Neural crest cell (in vitro differentiated cells): ENCODE results near the gene ANXA6. TPM values are rescaled to one million over a fixed set of nuclear protein-coding genes. Genes with fewer than 3 reads are reported as not detected.

Experiments used
- DNase-seq: peaks from one replicate; pipeline ENCODE4 v3.0.0; 2021; ENCODE audit warnings: low read depth, mixed read lengths, low spot score
- H3K27ac Mint-ChIP-seq: one replicate; pipeline ENCODE4 v1.8.0; 2021; ENCODE audit warnings: mild to moderate bottlenecking, mixed read lengths; ENCODE audit not compliant: unreplicated experiment
- H3K27me3 Mint-ChIP-seq: 2 replicates; pipeline ENCODE4 v1.8.0; 2021; ENCODE audit warnings: low read depth, mild to moderate bottlenecking, mixed read lengths
- H3K36me3 Mint-ChIP-seq: 2 replicates; pipeline ENCODE4 v1.8.0; 2021; ENCODE audit warnings: low read depth, mild to moderate bottlenecking, mixed read lengths
- H3K4me1 Mint-ChIP-seq: 2 replicates; pipeline ENCODE4 v1.8.0; 2021; ENCODE audit warnings: mixed read lengths
- H3K4me3 Mint-ChIP-seq: one replicate; pipeline ENCODE4 v1.8.0; 2021; ENCODE audit warnings: mild to moderate bottlenecking, mixed read lengths
- H3K9me3 Mint-ChIP-seq: 2 replicates; pipeline ENCODE4 v1.8.0; 2021; ENCODE audit warnings: mixed read lengths
- CTCF ChIP-seq: fragments of 200-600 bp; sonication (generic); conservative IDR thresholded peaks from 2 replicates; pipeline ENCODE4 v1.5.0; 2021; ENCODE audit warnings: antibody characterized with exemption, mild to moderate bottlenecking
- total RNA-seq: library from RNA; stranded (reverse); gene quantifications from 2 replicates; pipeline ENCODE4 v1.2.1, GENCODE V29; 2021

ANXA6 gene
- total RNA-seq, 1 donor from 2014 or later = 151 TPM

GRCh38 chr5:151079838-151080612 lies 77.6 kb downstream of the ANXA6 start:
- Mint-ChIP-seq H3K4me3 (peak overlapping the region; percentile 90), H3K27me3 (no peaks in the 10 kb centered on the region), H3K36me3 (no peaks in the 10 kb centered on the region), H3K27ac (peak overlapping the region; percentile 82), H3K4me1 (peaks cover 30% of the 10 kb centered on the region), H3K9me3 (no peaks in the 10 kb centered on the region)
- no peak for DNase-seq
- no peak for TF ChIP-seq CTCF

- H3K9me3 Mint-ChIP-seq = no peaks in the 10 kb centered on the region
- DNase-seq = no peak
- peak overlapping the region; percentile 52 for H3K27ac Mint-ChIP-seq
- H3K36me3 Mint-ChIP-seq = no peaks in the 10 kb centered on the region
- TF ChIP-seq CTCF = no peak
- H3K4me1 Mint-ChIP-seq = peaks cover 30% of the 10 kb centered on the region
- peak overlapping the region; percentile 67 for H3K4me3 Mint-ChIP-seq
- no peaks in the 10 kb centered on the region for H3K27me3 Mint-ChIP-seq
These were observed 78.9 kb downstream of the ANXA6 start for GRCh38 chr5:151078490-151079262.

GRCh38 chr5:151077967-151078366 lies 79.6 kb downstream of the ANXA6 start:
- Mint-ChIP-seq H3K4me3 (peak overlapping the region; percentile 67), H3K27ac (peak overlapping the region; percentile 52), H3K36me3 (no peaks in the 10 kb centered on the region), H3K27me3 (no peaks in the 10 kb centered on the region), H3K9me3 (no peaks in the 10 kb centered on the region), H3K4me1 (peaks cover 30% of the 10 kb centered on the region)
- no peak for TF ChIP-seq CTCF
- DNase-seq = no peak

GRCh38 chr5:151077419-151077818 lies 80.2 kb downstream of the ANXA6 start:
- Mint-ChIP-seq H3K9me3 (no peaks in the 10 kb centered on the region), H3K4me3 (peak overlapping the region; percentile 18), H3K36me3 (no peaks in the 10 kb centered on the region), H3K27me3 (no peaks in the 10 kb centered on the region), H3K4me1 (peaks cover 25% of the 10 kb centered on the region), H3K27ac (no peak overlapping the region)
- no peak for DNase-seq
- TF ChIP-seq CTCF = no peak

- Mint-ChIP-seq H3K27ac (no peak overlapping the region), H3K36me3 (no peaks in the 10 kb centered on the region), H3K4me1 (peaks cover 20% of the 10 kb centered on the region), H3K9me3 (no peaks in the 10 kb centered on the region), H3K4me3 (peak overlapping the region; percentile 18), H3K27me3 (no peaks in the 10 kb centered on the region)
- TF ChIP-seq CTCF = no peak
- DNase-seq = no peak
These were observed 81.0 kb downstream of the ANXA6 start for GRCh38 chr5:151076616-151077015.
